LoVo (cell line): ENCODE measurements around the gene GTF3C1.
"Not testable (repeated sequence)": the region's sequence is repeated elsewhere in the genome, so short reads cannot be mapped to it uniquely, and the experiment has no call there.

Source experiments
- DNase-seq: peaks from one replicate; pipeline ENCODE4 v3.0.0-alpha.2; 2016; ENCODE audit warnings: low spot score

GTF3C1 gene

GRCh38 chr16:27444470-27444869 lies 105.2 kb downstream of the GTF3C1 start:
- DNase-seq, result no peak

DNA sequence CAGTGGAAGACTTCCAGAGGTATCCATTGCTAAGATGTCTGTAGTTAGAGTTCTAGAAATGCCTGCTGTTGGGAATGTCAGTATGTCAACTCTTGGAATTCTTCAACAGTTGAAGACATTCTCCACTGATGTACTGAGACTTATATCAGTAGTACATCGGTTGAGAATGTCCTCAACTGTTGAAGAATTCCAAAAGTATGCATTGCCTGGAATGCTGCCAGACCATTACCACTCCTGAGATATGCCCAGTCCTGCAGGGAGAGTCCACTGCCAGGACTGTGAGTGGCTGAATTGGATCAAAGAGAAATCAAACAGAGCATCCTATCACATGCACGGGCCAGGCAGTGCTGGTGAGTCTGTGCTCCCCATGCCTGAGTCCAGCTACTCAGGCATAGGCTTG lies 105.7 kb downstream of the GTF3C1 start:
- DNase-seq, result no peak

- no peak for DNase-seq
Measured at GRCh38 chr16:27441998-27442397, 107.7 kb downstream of the GTF3C1 start.

- DNase-seq, result no peak
Measured at GRCh38 chr16:27441276-27441675, 108.4 kb downstream of the GTF3C1 start.

DNA sequence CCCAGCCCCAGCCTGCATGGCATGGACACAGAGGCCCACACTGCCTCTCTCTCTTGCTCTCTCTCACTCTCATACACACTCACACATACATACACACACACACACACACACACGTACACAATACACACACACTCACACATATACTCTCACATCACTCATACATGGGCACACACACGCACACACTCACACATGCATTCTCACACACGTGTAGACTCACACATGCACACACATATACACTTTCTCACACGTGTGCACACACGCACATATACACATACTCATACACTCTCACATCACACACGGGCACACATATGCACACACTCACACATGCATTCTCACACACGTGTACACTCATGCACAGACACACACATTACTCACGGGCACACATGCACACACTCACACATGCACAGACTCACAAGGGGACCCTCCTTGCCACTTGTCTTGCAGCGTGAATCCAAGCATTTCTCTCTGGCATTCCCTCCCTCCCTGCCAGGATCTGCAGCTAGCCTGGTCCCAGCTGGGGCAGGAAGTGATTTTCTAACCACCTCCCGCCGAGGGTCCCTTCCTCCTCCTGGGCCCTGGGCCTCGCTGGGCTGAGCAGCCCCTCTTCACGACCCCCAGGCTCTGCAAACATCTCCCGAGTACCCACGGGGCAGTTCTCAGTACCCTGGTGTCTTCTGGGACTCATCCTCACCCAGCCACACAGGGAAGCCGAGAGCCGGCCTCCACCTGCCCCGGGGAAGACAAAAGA lies 110.3 kb downstream of the GTF3C1 start:
- DNase-seq, result no peak

DNA sequence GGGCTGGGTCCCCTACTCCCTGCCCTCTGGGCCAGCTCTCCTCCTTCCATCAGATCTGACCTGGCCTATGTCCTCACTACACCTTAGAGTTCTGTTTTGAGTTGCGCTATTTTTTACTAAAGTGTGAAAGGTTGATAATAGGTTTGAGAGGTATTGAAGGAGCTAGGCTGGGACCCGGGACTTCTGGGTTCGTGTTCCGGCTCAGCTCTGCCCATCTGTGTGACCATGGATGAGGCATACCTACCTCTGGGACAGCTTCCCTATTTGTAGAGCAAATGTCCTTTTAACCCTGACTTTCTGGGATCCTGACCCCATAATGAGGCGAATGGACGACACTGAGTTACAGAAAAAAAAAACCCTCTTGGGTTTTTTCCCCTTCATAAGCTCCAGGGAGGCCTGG lies 111.8 kb downstream of the GTF3C1 start:
- DNase-seq, result no peak

DNA sequence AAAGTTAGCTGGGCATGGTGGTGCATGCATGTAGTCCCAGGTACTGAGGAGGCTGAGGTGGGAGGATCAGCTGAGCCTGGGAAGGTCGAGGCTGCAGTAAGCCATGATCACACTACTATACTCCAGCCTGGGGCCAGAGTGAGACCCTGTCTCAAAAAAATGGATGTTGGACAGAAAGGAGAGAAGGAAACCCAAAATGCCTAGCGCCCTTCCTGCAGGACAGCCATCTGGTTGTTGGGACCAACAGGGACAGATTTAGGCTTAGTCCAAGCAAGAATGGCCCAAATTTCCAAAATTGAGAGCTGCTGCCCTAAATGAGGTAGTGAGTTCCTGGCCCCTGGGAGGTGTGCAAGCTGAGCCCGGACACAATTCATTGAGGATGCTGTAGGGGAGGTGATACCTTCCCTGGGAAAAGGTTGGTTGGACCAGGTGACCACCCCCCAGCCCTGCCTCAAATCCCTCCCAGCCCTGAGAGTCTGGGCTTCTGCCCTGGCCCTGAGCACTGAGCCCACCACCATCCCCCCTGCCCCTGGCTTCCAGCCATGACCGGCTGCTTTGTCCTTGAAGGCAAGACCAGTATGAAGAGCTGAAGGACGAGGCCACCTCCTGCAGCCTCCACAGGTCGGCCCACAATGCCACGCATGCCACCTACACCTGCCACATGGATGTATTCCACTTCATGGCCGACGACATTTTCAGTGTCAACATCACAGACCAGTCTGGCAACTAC lies 112.6 kb downstream of the GTF3C1 start:
- no peak for DNase-seq

GRCh38 chr16:27436065-27436464 lies 113.6 kb downstream of the GTF3C1 start:
- no peak for DNase-seq

- DNase-seq, result not testable (repeated sequence)
Measured at GRCh38 chr16:27435146-27435545, 114.6 kb downstream of the GTF3C1 start.

DNA sequence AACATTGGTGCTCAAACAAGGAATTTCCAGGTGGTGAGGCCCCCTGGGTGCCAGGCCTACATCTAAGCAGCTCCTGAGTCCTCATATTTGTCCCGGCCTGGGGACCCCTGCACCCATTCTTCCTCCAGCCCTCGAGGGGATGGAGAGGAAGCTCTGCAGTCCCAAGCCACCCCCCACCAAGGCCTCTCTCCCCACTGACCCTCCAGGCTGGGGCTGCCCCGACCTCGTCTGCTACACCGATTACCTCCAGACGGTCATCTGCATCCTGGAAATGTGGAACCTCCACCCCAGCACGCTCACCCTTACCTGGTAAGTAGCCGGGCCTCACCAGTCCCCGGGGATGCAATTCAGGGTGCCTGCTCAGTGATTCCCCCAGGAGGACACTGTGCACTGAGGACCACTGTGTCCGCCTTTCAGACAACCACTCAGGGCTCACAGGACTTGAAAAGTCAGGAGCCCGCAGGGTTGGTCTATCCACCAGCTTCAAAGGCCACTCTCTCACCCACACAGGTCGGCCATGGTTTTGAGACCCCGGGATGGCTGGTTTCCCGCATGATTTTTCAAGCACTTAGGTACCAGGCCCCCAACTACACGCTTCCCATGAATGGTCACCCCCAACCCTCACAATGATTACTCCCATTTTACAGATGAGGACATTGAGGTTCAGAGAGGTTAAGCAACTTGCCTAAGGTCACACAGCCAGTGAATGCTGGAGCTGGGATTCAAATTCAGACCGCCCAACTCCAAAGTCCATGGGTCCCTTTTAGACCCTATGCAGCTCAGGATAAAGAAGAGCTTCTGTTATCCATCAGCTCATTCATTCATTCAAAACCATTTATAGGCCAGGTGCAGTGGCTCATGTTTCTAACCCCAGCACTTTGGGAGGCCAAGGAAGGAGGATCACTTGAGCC lies 115.3 kb downstream of the GTF3C1 start:
- no peak for DNase-seq

DNA sequence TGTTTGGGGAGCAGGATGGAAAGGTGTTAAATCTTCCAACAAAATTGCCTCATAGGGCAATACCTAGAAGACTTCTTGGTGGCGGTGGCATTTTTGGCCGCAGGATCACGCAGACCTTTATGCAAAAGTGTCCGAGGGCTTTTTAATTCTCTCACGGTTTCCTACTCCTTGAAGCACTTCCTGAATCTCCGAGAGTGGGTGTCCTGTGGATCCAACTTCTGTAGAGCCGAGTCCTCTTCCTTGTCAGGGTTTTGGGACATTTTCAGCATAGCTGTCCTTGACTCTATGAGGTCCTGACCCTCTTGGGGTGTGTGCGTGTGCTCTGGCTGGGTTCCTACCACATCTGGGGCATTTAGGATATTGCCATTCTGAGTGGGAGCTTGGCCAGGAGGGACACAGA lies 116.1 kb downstream of the GTF3C1 start:
- DNase-seq, result no peak

DNA sequence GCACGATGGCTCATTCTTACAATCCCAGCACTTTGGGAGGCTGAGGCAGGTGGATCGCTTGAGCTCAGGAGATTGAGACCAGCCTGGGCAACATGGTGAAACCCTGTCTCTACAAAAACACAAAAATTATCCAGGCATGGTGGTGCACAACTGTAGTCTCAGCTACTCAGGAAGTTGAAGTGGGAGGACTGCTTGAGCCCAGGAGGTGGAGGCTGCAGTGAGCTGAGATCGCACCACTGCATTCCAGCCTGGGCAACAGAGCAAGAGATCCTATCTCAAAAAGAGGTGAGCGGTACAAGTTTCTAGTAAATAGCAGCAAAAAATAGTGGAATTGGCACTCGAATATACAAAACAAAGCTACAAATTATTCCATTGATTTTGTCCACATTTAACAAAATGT lies 116.5 kb downstream of the GTF3C1 start:
- DNase-seq, result not testable (repeated sequence)

GRCh38 chr16:27432558-27432957 lies 117.2 kb downstream of the GTF3C1 start:
- DNase-seq, result no peak

- no peak for DNase-seq
Measured at GRCh38 chr16:27431773-27432532, 117.8 kb downstream of the GTF3C1 start.

DNA sequence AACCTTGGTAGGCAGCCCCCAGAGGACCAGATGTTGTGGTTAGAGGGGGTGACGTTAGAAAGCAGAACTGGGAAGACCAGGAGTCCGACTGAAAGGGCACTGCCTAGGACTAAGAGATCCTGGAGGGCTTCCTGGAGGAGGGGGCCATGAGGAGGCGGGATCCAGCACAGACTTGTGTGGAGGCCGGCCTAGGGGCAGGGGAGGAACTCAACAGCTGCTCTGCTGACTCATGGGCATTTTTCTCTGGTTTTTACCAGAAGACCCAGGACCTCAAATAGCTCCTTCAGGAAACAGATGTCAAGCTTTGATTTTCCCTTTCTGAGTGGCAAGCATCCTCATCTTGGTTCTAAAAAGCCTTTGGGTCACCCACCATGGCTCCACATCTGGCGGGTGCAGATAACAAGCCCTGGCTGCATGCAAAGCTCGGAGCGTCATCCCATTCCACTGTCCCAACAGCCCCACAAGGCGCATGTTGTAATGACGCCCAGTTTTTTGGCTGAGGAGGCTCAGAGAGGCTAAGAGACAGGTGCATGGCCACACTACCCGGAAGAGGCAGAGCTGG lies 118.7 kb downstream of the GTF3C1 start:
- no peak for DNase-seq

DNA sequence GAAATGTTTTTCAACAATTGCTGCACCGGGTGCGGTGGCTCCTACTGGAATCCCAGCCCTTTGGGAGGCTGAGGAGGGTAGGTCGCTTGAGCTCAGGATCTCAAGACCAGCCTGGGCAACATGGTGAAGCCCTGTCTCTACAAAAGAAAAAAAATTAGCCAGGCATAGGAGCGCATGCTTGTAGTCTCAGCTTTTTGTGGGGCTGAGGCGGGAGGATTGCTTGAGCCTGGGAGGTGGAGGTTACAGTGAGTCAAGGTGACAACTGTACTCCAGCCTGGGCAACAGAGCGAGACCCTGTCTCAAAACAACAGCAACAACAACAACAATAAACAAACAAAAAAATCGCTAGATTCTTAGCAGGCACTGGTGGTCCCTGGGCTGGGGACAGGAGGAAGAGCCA lies 119.2 kb downstream of the GTF3C1 start:
- no peak for DNase-seq

DNA sequence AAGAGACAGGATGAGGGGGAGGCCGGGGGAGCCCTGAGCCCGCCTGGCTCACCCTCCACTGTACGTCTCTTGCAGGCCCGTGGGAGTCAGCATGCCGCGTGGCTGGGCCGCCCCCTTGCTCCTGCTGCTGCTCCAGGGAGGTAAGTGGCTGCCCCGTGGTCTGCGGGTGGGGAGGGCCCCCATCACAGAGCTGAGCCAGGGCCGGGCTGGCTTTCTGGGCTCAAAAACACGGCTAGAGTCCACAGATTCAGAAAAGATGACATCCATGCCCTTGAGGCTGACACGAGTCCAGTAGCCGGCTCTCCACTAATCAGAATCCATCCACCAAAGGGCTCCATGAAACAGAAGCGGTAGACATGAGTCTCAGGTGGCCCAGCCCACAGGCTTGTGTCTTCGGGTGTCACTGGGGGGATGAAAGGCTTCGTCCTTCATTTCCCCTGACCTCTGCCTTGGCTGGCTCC lies 119.7 kb downstream of the GTF3C1 start:
- no peak for DNase-seq

DNA sequence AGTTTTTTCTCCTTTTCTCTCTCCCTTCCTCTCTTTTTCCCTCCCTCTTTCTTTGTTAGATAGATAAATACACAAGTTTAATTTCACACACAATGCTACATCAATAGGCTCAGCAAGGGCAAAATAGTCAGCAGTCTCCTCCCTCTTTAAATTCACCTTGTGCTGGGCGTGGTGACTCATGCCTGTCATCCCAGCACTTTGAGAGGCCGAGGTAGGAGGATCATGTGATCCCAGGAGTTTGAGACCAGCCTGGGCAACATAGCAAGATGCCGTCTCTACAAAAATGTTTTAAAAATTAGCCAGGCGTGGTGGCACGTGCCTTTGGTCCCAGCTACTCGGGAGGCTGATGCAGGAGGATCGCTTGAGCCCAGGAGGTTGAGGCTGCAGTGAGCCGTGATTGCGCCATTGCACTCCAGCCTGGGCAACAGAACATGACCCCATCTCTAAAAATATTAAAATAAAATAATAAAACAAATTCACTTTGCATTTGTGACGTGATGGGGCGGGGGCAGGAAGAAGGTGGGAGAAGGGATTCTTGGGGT lies 120.3 kb downstream of the GTF3C1 start:
- DNase-seq, result no peak

DNA sequence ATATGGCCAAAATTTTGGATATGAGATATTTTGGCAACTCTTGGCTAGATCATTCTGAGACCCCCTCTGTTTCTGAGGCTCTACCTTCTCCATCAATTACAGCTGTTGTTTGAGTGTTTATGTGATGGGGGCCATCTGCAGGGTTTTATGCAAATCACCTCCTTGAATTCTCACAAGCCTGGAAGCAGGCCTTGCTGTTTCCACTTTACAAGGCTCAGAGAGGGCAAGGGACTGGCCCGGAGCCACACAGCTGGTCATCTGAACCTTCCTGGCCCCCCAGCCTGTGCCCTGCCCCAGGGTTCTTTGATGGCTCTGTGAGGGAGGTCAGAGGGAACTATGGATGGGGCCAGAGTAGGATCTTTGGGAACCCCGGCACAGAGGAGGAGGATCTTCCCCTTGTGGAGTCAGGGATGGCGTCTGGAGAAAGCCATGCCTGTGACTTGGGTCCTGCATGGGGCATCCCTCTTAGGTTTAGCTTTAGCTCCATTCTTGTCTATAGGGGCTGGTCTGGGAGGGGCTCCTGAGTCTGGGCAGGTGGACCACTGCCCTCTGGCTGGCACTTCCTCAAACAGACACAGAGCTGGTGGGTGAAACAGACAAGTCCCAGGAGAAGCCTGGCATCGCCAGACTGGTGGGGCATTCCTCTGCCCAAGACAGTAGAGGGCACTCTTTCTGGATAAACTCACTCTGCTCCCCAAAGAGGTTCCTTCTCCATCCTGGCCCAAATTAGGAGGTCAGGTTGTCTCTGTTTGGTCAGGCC lies 121.5 kb downstream of the GTF3C1 start:
- no peak for DNase-seq

DNA sequence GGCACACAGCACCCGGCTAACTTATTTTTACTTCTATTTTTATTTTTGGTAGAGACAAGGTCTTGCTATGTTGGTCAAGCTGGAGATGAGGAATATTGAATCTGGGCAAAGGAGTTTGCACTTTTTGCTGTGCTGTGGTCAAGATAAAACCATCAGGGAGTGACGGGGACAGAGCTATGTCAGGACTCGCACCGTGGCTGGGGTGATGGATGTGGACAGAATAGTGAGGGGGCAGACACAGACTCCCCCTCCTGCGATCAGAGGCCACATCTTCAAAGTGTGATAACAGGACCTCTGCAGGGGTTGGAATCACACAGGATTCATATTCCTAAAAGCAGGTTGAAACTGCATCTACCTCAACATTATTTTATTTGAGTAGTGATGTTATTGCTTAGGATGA lies 122.2 kb downstream of the GTF3C1 start:
- no peak for DNase-seq
